Measurements from ENCODE around the gene C11orf24. TPM values are rescaled to one million over a fixed set of nuclear protein-coding genes. Genes with fewer than 3 reads are reported as not detected.

Gene C11orf24
- total and polyA plus RNA-seq, 2 of the 4 experiments (the other 2 are of a cell fraction): 42.5 to 135 TPM

DNA sequence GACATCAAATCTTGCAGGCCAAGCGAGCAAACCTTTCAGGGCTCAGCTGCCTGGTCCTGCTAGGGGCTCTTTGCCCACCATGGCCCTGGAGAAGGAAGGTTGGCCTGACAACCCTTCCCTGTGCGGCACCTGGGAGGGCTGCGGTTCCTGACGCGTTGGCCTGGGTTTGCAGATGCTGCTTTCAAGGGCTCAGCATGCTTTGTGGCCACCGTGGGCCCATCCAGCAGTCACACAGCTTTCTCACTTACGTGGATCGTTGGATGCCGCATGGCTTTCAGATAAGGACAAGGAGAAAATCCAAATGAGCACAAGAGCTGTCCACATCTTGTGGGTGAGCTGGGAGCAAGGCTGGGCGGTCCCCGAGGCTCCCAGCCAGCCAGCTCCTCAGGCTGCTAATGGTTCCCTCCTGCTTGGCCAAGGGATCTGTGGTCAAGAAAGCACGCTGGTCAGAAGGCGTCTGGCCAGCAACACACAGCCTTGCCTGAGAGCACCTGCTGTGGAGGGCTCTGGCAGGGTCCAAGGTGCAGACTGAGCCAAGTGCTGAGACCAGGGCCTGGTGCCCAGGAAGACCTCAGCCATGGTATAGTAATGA lies 8.2 kb downstream of the C11orf24 start:
- Histone ChIP-seq H3K27me3 (ENCODE audit: control insufficient read depth, insufficient read depth, low read length) (no peaks in the 10 kb centered on the region), H3K36me3 (ENCODE audit: control insufficient read depth, insufficient read depth, low read length) (peaks cover 68% of the 10 kb centered on the region), H2BK15ac (ENCODE audit: low read depth, low read length) (no peak overlapping the region), H4K8ac (ENCODE audit: low read depth in 2 of 2, low read length in 2 of 2) (no peak overlapping the region), H3K9me1 (ENCODE audit: insufficient read depth, low read length) (peaks cover 28% of the 10 kb centered on the region), H2BK120ac (ENCODE audit: low read depth, low read length) (no peak overlapping the region), H3K9ac (ENCODE audit: low read depth, low read length) (no peak overlapping the region), H2AFZ (replicated peaks; ENCODE audit: low read length, poor library complexity) (no peak overlapping the region), H2BK5ac (ENCODE audit: low read depth, low read length, poor library complexity, severe bottlenecking) (no peak overlapping the region), H4K5ac (ENCODE audit: low read depth, low read length) (no peak overlapping the region), H3K14ac (replicated peaks; ENCODE audit: low read depth, low read length) (no peak overlapping the region), H2BK20ac (ENCODE audit: low read depth, low read length) (no peak overlapping the region), H3K4me3 (ENCODE audit: insufficient read depth, low read depth, low read length) (no peak overlapping the region), H3K23ac (ENCODE audit: low read depth, low read length) (no peak overlapping the region), H2AK9ac (replicated peaks; ENCODE audit: low read depth, low read length, poor library complexity) (no peak overlapping the region), H3K4me2 (ENCODE audit: low read depth, low read length) (no peak overlapping the region), H3K79me1 (ENCODE audit: low read depth in 1 of 2, low read length in 2 of 2) (peaks cover 21 to 60% of the 10 kb centered on the region in 2 experiments), H3K56ac (ENCODE audit: extremely low read depth, insufficient read depth, low read length) (no peak overlapping the region), H3K9me3 (ENCODE audit: control insufficient read depth, insufficient read depth, low read length) (no peaks in the 10 kb centered on the region), H3K4me1 (ENCODE audit: control insufficient read depth, insufficient read depth, low read length) (no peaks in the 10 kb centered on the region), H3K27ac (ENCODE audit: insufficient read depth, low read length) (no peak overlapping the region), H4K20me1 (ENCODE audit: insufficient read depth, low read length) (peaks cover 56% of the 10 kb centered on the region), H3K18ac (ENCODE audit: low read depth, low read length) (no peak overlapping the region), H2AK5ac (ENCODE audit: low read depth, low read length) (no peak overlapping the region), H3K4ac (ENCODE audit: low read depth, low read length) (no peak overlapping the region), H4K91ac (ENCODE audit: insufficient read depth, low read depth, low read length) (no peak overlapping the region)
- in situ Hi-C loops (cut with MboI; ENCODE audit: low sequenced_read_pairs) (loop anchor here (5.0 kb wide), 1 partner anchor 189 kb away; no protein-coding TSS in a partner anchor), intact Hi-C loops (cut with micrococcal nuclease) (no loop called here), dilution Hi-C loops (cut with HindIII; ENCODE audit: low sequenced_read_pairs, unreplicated experiment) (no loop called here)
- no peak for TF ChIP-seq MAFK (IDR thresholded peaks at IDR 0.05; ENCODE audit: low read depth, low read length)
- TF ChIP-seq SMC3 (IDR thresholded peaks at IDR 0.05; ENCODE audit: low read depth, low read length): no peak
- no peak for TF ChIP-seq MAZ (IDR thresholded peaks at IDR 0.05; ENCODE audit: borderline replicate concordance, low read depth, low read length)
- no peak for TF ChIP-seq MXI1 (IDR thresholded peaks at IDR 0.05; ENCODE audit: borderline replicate concordance, low read depth, low read length)
- no peak for TF ChIP-seq CHD1 (IDR thresholded peaks at IDR 0.05; ENCODE audit: low read depth, low read length)
- TF ChIP-seq RFX5 (IDR thresholded peaks at IDR 0.05; ENCODE audit: low read depth, low read length): no peak
- no peak for ATAC-seq (ENCODE audit: low read depth)
- DNase-seq: no peak
- POLR2A ChIA-PET (ENCODE audit: unreplicated experiment): no interaction called here
- no TSS peak for BruUV-seq (replicated peaks)
- CTCF ChIA-PET: no interaction called here
- WGBS, 2 experiments (ENCODE audit: extremely low coverage in 2 of 2, insufficient read length in 1 of 2): 96% methylated on average over 7 of the region's 13 CpGs; no CpG with 5 or more reads in 1 of the 2 experiments
